ENCODE data around the gene MMAB.

- no peak for TF ChIP-seq CTCF (IDR thresholded peaks at IDR 0.05 in 4 of 5, conservative IDR thresholded peaks at IDR 0.05 in 1 of 5)
- TF ChIP-seq POLR2A (IDR thresholded peaks at IDR 0.05), result no peak
Measured at GRCh38 chr12:109512608-109513007, 60.7 kb downstream of the MMAB start.
